Sigmoid colon (tissue), 4 donors: ENCODE measurements around the gene SMAD3.

ENCODE experiments used
- POLR2AphosphoS5 ChIP-seq, 4 donors: sonication (generic); formaldehyde crosslinking; IDR thresholded peaks; one replicate each; pipeline ENCODE4 v1.6.1; 2017; ENCODE audit warnings: antibody characterized with exemption in 4 of 4
- TF ChIP-seq, protein P1 (sequence below), 4 experiments: fragments of 450-650 bp in 3 of 4; fragments of 200-600 bp in 1 of 4; IDR thresholded peaks; one replicate each; pipeline ENCODE4 v1.5.1; 2016 to 2019; ENCODE audit warnings: antibody characterized with exemption in 4 of 4, mild to moderate bottlenecking in 3 of 4, moderate library complexity in 2 of 4

- TF ChIP-seq, protein P1, sequence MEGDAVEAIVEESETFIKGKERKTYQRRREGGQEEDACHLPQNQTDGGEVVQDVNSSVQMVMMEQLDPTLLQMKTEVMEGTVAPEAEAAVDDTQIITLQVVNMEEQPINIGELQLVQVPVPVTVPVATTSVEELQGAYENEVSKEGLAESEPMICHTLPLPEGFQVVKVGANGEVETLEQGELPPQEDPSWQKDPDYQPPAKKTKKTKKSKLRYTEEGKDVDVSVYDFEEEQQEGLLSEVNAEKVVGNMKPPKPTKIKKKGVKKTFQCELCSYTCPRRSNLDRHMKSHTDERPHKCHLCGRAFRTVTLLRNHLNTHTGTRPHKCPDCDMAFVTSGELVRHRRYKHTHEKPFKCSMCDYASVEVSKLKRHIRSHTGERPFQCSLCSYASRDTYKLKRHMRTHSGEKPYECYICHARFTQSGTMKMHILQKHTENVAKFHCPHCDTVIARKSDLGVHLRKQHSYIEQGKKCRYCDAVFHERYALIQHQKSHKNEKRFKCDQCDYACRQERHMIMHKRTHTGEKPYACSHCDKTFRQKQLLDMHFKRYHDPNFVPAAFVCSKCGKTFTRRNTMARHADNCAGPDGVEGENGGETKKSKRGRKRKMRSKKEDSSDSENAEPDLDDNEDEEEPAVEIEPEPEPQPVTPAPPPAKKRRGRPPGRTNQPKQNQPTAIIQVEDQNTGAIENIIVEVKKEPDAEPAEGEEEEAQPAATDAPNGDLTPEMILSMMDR (IDR thresholded peaks at IDR 0.05): no peak
- TF ChIP-seq POLR2AphosphoS5 (IDR thresholded peaks at IDR 0.05): no peak
Measured at GRCh38 chr15:67181221-67181639, 115.8 kb downstream of the SMAD3 start.
